Right cardiac atrium (tissue), 5 donors: ENCODE measurements around the gene TSPAN18. TPM values are rescaled to one million over a fixed set of nuclear protein-coding genes. Genes with fewer than 3 reads are reported as not detected.

Source experiments
- ATAC-seq, 2 donors: fragments of 200-7000 bp; cut with Tn5 transposase; one replicate each; pipeline versions ENCODE4 v1.8.0 to v1.9.1; 2020; ENCODE audit warnings: moderate library complexity in 2 of 2, mild to moderate bottlenecking in 1 of 2
- DNase-seq, 3 donors: peaks; one replicate each; pipeline ENCODE4 v3.0.0-alpha.2; 2020
- H3K27ac ChIP-seq: one replicate; pipeline ENCODE4 v1.5.1; 2013; ENCODE audit warnings: mild to moderate bottlenecking, low read length, control low read depth, moderate library complexity
- H3K27me3 ChIP-seq: one replicate; pipeline ENCODE4 v1.6.1; 2013; ENCODE audit not compliant: control insufficient read depth, insufficient read depth
- H3K4me1 ChIP-seq: one replicate; pipeline ENCODE4 v1.6.1; 2013; ENCODE audit warnings: low read length; ENCODE audit not compliant: control insufficient read depth, insufficient read depth
- H3K4me3 ChIP-seq: one replicate; pipeline ENCODE4 v1.5.1; 2013; ENCODE audit warnings: low read length, control low read depth
- H3K9me3 ChIP-seq: one replicate; pipeline ENCODE4 v1.6.1; 2013; ENCODE audit warnings: low read length; ENCODE audit not compliant: control insufficient read depth
- WGBS: extraction: QIAGEN DNeasy Blood & Tissue Kit; methylation state at CpG from one replicate; pipeline ENCODE4 v1.1.7; 2013; 5-methylcytosine and 5-hydroxymethylcytosine counted together
- intact Hi-C, 4 donors: fragments of 100-400 bp; cut with DNase I; formaldehyde crosslinking; loops; one replicate each; pipeline versions ENCODE4 v1.11.0 to v1.14.0; 2022 to 2023
- polyA plus RNA-seq: library from polyadenylated mRNA; stranded (reverse); fragments of 200-250 nt; gene quantifications from one replicate; pipeline ENCODE4 v1.2.3, GENCODE V29; 2013
- total RNA-seq, 4 donors: library from RNA; stranded (reverse); fragmentation: NEBNext Ultra II Directional; extraction: Animal tissue kit (Norgen Biotek cat#: 25700); gene quantifications; one replicate each; pipeline ENCODE4 v1.2.1, GENCODE V29; 2021
- donor health status: healthy with polysubstance abuse.
- donor health status: DM: no; HTN: yes; CAD: no.
- donor health status: DM: no; HTN: no; CAD: no.
- donor health status: DM: no; HTN: yes; CAD: no; lungs with severe emphysema.
- donor health status: DM: yes; HTN: yes; CAD: no.

TSPAN18 gene
- total and polyA plus RNA-seq, 5 donors = 120 to 236 (median 192) TPM

DNA sequence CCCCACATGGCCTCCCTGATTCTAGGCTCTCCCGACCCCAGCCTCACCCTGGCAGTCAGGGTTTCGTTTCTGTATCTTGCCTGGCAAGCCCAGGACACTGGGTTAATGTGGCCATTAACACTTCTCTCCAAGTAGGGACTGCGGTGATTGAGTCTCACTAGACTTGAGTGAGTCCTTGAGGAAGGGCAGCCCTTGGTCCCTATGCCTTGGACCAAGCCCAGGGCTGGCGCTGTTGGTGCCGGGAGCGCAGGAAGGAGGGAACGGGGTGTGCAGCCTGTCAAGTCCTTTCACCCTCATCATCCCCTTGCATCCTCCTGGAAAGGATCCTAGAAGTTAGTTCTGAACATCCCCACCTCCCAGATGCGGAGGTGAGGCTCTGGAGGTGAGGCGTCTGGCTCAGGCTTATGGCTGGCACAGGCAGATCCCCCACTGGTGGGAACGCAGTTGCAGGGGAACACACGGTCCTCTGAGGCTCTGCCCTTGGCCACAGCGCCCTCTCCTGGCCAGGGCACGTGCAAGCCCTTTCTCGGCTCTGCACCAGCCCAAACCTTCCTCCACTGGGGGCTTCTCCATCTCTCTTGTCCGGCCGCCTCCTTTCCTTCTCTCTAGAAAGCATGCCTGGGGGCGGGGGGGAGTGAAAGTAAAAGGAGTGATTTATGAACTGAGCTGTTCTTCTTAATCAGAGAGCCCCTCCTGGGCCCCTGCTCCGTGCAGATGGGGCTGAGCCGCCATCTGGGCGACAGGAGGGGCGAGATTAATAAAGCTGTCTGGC is 167.3 kb downstream of the TSPAN18 start:
- 36% methylated on average over 21 of the region's 21 CpGs for WGBS
- DNase-seq (peak; percentile 80 to 90 (median 90)), ATAC-seq (peak; percentile 85 to 92)
- intact Hi-C loops = loop anchor here (5.0 to 10.0 kb wide), 3 partner anchors 167 to 339 kb away; partner anchors contain the start of gene TSPAN18 (in 3 of the 4)
- Histone ChIP-seq H3K9me3 (no peaks in the 10 kb centered on the region), H3K4me1 (peaks cover 10% of the 10 kb centered on the region), H3K4me3 (no peak overlapping the region), H3K27me3 (no peaks in the 10 kb centered on the region), H3K27ac (peak overlapping the region; percentile 73)

DNA sequence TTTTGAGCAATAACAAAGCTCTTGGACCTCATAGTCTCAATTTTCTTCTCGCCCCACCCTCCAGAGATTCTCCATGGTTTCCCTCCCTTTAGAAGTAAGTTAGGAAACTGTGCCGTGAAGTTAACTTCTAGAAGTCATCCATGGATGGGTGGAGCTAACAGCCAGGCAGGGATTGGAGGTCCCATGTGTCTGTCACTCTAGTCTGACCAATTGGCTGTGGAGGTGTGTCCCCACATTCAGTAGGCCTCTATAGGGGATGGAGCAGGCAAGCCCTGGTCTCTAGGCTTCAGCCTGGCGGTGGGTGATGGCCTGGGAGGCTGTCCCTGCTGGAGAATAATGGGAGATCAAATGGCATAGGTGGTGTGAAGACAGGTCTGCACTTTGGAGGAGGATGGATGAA is 173.2 kb downstream of the TSPAN18 start:
- no peak overlapping the region for H3K4me3 ChIP-seq
- intact Hi-C loops = loop anchor here in 3 of 4 donors (5.0 to 10.0 kb wide), 4 partner anchors 173 to 345 kb away; partner anchors contain the start of gene TSPAN18 (in 1 of the 3)
- ATAC-seq (peak; percentile 42 to 64), DNase-seq (peak in 2 of 3 donors; percentile 32 to 48)
- no peaks in the 10 kb centered on the region for H3K9me3 ChIP-seq
- H3K27me3 ChIP-seq = no peaks in the 10 kb centered on the region
- no peak overlapping the region for H3K27ac ChIP-seq
- WGBS = 72% methylated on average over 3 of the region's 3 CpGs
- no peaks in the 10 kb centered on the region for H3K4me1 ChIP-seq

DNA sequence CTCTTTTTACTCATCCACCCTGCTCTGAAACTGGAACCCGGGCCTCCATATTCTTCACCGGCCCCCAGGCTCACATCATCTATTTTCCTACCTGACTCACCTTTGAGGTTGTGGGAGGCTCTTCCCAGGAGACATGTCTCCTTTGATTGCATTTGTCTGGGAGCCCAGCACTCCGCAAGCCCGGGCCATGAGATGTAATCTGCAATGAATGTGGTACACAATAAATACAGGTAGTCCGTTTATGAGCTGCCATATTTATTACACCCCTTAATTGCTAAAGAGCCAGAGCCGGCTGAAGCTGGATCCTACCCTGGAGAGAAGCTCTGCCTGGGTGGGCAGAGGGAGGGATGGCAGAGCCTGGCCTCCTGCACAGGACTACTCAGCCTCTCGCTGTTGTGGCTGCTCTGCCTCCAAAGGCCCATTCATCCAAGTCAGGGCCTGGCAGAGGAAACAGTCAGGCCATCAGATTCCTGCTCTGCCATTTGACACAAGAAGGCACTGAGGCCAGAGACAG is 174.4 kb downstream of the TSPAN18 start:
- Histone ChIP-seq H3K27me3 (no peaks in the 10 kb centered on the region), H3K27ac (no peak overlapping the region), H3K4me3 (no peak overlapping the region), H3K4me1 (no peaks in the 10 kb centered on the region), H3K9me3 (no peaks in the 10 kb centered on the region)
- ATAC-seq (no peak), DNase-seq (peak in 1 of 3 donors; percentile 1)
- 87% methylated on average over 7 of the region's 7 CpGs for WGBS
- intact Hi-C loops = no loop called here

DNA sequence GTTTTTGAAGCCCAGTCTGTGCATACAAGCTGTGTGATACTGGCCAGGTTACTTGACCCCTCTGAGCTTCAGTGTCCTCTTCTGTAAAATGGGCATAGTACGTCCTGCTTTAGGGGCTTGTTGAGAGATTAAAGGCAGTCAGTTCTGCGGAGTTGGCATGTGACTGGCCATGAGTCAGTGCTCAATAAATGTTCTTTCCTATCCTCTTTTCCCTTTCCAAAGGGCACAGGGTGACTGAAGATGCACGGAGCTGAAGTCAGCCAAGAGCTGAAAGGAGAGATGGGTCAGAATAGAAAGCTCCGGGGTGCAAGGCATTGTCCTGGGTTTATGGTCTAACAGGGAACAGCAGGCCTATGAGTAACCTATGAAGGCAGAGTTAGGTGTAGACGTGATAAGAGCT is 175.0 kb downstream of the TSPAN18 start:
- no peaks in the 10 kb centered on the region for H3K4me1 ChIP-seq
- H3K27ac ChIP-seq = no peak overlapping the region
- no peaks in the 10 kb centered on the region for H3K9me3 ChIP-seq
- DNase-seq (peak in 2 of 3 donors; percentile 0 to 2), ATAC-seq (no peak)
- no peak overlapping the region for H3K4me3 ChIP-seq
- H3K27me3 ChIP-seq = no peaks in the 10 kb centered on the region
- intact Hi-C loops = no loop called here
- 91% methylated on average over 5 of the region's 5 CpGs for WGBS

DNA sequence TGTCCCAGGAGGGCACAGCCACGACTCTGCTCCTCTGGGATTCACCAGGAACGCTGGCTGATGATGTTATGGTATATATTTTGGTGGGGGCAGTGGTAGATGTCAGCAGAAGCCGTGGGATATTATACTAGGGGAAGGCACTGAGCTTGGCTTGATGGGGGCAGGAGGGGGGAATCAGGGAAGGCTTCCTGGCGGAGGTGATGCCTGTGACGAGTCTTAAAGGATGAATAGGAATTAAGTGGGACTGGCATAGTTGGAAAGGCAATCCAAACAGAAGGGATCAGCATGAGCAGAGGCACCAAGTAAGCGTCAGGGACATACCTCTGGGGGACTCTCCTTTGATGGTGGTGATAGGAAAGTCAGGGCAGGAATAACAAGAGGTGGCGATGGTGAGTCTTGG is 176.3 kb downstream of the TSPAN18 start:
- Histone ChIP-seq H3K9me3 (no peaks in the 10 kb centered on the region), H3K27ac (no peak overlapping the region), H3K4me3 (no peak overlapping the region), H3K27me3 (no peaks in the 10 kb centered on the region), H3K4me1 (no peaks in the 10 kb centered on the region)
- intact Hi-C loops = no loop called here
- 91% methylated on average over 7 of the region's 7 CpGs for WGBS
- no peak for ATAC-seq
- DNase-seq = no peak

DNA sequence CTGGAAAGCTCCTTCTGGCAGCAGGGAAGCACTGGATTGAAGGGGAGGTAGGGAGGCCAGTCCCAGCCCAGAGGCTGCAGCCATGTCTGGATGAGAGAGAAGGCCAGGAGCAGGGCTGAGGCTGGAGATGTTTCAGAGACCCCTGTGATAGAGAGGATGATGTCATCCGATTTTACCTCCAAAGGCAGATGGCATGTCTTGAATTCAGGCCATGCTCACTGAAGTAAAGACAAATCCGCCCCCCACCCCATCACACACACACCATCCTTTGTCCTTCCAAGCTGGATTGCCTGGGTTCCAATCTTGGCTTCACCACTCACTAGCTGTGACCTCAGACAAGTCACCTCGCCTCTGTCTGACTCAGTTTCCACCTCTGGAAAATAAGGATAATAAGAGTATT is 176.8 kb downstream of the TSPAN18 start:
- Histone ChIP-seq H3K9me3 (no peaks in the 10 kb centered on the region), H3K27ac (no peak overlapping the region), H3K4me1 (no peaks in the 10 kb centered on the region), H3K27me3 (no peaks in the 10 kb centered on the region), H3K4me3 (no peak overlapping the region)
- intact Hi-C loops = no loop called here
- peak in 1 of 3 donors; percentile 4 for DNase-seq
- 94% methylated on average over 3 of the region's 3 CpGs for WGBS
- ATAC-seq = no peak

DNA sequence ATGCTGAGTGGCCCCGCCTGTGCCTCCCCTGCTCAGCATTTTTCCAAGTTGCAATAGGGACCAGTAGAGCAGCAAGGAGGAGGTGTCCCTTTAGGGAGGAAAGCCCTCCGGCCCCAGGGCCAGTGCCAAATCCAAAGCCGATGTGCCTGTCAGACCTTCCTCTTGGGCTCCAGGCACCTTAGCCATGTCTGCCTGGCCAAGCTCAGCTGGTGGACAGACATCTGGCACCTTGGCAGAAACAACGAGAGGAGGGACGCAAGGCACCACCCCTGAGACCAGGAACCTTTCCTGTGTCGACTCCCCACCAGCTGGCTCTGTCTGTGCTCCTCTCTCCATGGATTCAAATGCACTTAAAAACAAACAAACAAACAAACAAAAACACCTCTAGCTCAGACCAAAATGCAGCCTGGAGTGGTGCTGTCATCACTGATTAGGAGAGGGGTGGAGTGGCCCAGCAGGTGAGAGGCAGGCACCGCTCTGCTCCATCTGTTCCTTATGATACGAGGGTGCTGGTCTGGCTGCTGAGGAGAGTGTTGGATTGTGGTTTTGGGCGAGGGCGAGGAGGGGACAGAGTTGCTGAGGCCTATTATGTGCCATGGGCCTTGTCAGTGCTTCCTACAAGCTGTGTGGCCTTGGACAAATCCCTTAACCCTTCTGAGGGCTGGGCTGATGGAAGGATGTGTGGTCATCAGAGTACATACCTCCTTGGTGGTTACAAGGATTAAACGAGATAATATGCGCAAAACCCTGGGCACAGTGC is 177.7 kb downstream of the TSPAN18 start:
- no peaks in the 10 kb centered on the region for H3K27me3 ChIP-seq
- no peaks in the 10 kb centered on the region for H3K4me1 ChIP-seq
- WGBS = 74% methylated on average over 12 of the region's 12 CpGs
- DNase-seq (peak in 1 of 3 donors; percentile 8), ATAC-seq (no peak)
- no peak overlapping the region for H3K27ac ChIP-seq
- intact Hi-C loops = no loop called here
- H3K9me3 ChIP-seq = no peaks in the 10 kb centered on the region
- H3K4me3 ChIP-seq = no peak overlapping the region

DNA sequence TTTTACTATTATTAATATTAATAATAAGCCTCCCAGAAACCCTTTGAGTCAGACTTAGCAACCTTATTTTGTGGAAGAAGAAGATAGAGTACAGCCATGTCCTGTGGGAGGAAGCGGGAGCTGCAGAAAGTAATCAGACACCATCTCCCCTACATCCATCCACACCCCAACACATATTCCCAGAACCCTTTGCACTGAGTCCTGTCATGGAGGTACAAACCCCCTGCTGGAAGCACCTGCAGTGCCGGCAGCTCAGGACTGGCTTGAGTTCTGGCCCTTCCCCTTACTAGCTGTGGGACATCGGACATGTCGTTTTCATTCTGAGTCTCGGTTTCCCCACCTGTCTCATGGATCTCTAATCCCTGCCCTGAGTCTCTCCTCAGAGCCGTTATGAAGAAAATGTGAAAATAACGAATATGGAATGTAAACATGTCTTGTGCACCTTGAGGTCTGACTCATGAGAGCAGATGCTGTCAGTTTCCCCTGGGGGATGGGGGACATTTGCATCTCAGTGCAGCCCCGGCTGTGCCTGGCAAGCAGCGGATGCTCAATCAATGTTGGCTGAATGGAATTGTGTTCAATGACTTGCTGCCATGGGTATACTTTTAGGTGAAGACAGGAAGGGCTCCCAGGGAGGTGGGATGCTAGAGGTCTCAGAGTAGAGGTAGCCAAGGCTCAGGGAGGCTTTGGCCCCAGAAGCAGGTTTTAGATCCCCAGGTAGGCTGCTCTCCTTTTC is 178.5 kb downstream of the TSPAN18 start:
- Histone ChIP-seq H3K4me1 (no peaks in the 10 kb centered on the region), H3K9me3 (no peaks in the 10 kb centered on the region), H3K27ac (no peak overlapping the region), H3K27me3 (no peaks in the 10 kb centered on the region), H3K4me3 (no peak overlapping the region)
- intact Hi-C loops = no loop called here
- DNase-seq (peak in 2 of 3 donors; percentile 12 to 37), ATAC-seq (no peak)
- WGBS = 84% methylated on average over 9 of the region's 9 CpGs

DNA sequence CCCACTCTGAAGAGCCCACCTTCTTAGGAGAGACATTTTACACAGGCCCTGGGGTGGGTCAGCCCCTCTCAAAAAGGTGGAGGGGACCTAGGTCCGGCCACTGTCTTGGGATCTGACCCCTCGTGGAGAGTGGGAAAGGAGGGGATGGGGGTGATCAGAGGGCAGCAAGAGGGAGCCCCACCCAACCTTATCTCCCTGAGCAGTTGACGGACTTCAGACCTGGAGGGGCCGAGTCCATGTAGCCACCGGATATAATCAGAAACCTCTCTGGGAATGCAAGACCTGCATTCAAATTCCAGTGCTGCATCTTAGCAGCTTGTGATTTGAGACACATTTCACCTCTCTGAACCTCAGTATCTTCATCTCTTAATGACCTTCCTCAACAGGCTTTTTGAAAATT is 179.9 kb downstream of the TSPAN18 start:
- WGBS = 45% methylated on average over 5 of the region's 5 CpGs
- no peaks in the 10 kb centered on the region for H3K9me3 ChIP-seq
- H3K27ac ChIP-seq = no peak overlapping the region
- ATAC-seq (no peak), DNase-seq (no peak)
- H3K27me3 ChIP-seq = no peaks in the 10 kb centered on the region
- peaks cover 2% of the 10 kb centered on the region for H3K4me1 ChIP-seq
- intact Hi-C loops = no loop called here
- no peak overlapping the region for H3K4me3 ChIP-seq

DNA sequence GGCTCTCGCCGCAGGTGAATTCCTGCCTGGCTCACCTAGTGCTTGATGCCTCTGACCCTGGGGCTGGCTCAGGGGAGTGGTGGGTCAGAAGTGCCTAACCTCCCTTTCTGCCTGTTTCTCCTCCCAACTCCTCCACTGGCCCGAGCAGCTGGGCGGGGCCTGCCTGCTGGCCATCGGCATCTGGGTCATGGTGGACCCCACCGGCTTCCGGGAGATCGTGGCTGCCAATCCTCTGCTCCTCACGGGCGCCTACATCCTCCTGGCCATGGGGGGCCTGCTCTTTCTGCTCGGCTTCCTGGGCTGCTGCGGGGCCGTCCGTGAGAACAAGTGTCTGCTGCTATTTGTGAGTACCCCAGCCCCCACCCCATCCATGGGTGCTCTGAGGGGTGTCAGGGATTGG is 182.8 kb downstream of the TSPAN18 start:
- Histone ChIP-seq H3K9me3 (no peaks in the 10 kb centered on the region), H3K27ac (no peak overlapping the region), H3K27me3 (no peaks in the 10 kb centered on the region), H3K4me3 (no peak overlapping the region), H3K4me1 (peaks cover 2% of the 10 kb centered on the region)
- intact Hi-C loops = no loop called here
- 78% methylated on average over 14 of the region's 14 CpGs for WGBS
- no peak for ATAC-seq
- DNase-seq = peak in 2 of 3 donors; percentile 31 to 40
